ENCODE measurements around the gene POLR1H. TPM values are rescaled to one million over a fixed set of nuclear protein-coding genes. Genes with fewer than 3 reads are reported as not detected.
"Not testable (repeated sequence)": the region's sequence is repeated elsewhere in the genome, so short reads cannot be mapped to it uniquely, and the experiment has no call there.

Gene POLR1H, protein sequence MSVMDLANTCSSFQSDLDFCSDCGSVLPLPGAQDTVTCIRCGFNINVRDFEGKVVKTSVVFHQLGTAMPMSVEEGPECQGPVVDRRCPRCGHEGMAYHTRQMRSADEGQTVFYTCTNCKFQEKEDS
- total RNA-seq: 95.9 TPM
- 91.0 TPM for polyA plus RNA-seq
- long read RNA-seq, donor 1, partial matches to known transcripts: 0 of 4 reads
- long read RNA-seq, donor 1, other reads (novel, unspliced or antisense): 0 of 4 reads
- long read RNA-seq, donor 2: 0 reads
- long read RNA-seq, donor 3, transcript ZNRD1-203 (5 exons, 736 nt): minor isoform, 12 of 102 reads
- long read RNA-seq, donor 3, transcript ZNRD1-201 (4 exons, 864 nt): minor isoform, 35 of 102 reads
- long read RNA-seq, donor 3, transcript ZNRD1-202 (5 exons, 743 nt): major isoform, 53 of 102 reads
- long read RNA-seq, donor 3, partial matches to known transcripts: 0 of 102 reads
- long read RNA-seq, donor 3, other reads (novel, unspliced or antisense): 0 of 102 reads
- long read RNA-seq, donor 4, transcript ZNRD1-201 (4 exons, 864 nt): minor isoform, 5 of 18 reads
- long read RNA-seq, donor 4, transcript ZNRD1-202 (5 exons, 743 nt): major isoform, 10 of 18 reads
- long read RNA-seq, donor 4, partial matches to known transcripts: 0 of 18 reads
- long read RNA-seq, donor 4, other reads (novel, unspliced or antisense): 0 of 18 reads
- long read RNA-seq, donor 5, transcript ZNRD1-201 (4 exons, 864 nt): major isoform, 33 of 91 reads
- long read RNA-seq, donor 5, transcript ZNRD1-202 (5 exons, 743 nt): minor isoform, 27 of 91 reads
- long read RNA-seq, donor 5, transcript ZNRD1-206 (2 exons, 3,672 nt): minor isoform, 6 of 91 reads
- long read RNA-seq, donor 5, transcript ZNRD1-203 (5 exons, 736 nt): minor isoform, 19 of 91 reads
- long read RNA-seq, donor 5, partial matches to known transcripts: 6 of 91 reads
- long read RNA-seq, donor 5, other reads (novel, unspliced or antisense): 0 of 91 reads
- long read RNA-seq, donor 6, transcript ZNRD1-202 (5 exons, 743 nt): major isoform, 22 of 42 reads
- long read RNA-seq, donor 6, transcript ZNRD1-206 (2 exons, 3,672 nt): minor isoform, 5 of 42 reads
- long read RNA-seq, donor 6, transcript ZNRD1-201 (4 exons, 864 nt): minor isoform, 14 of 42 reads
- long read RNA-seq, donor 6, partial matches to known transcripts: 0 of 42 reads
- long read RNA-seq, donor 6, other reads (novel, unspliced or antisense): 0 of 42 reads
- long read RNA-seq, donor 7, transcript ZNRD1-202 (5 exons, 743 nt): minor isoform, 16 of 52 reads
- long read RNA-seq, donor 7, transcript ZNRD1-201 (4 exons, 864 nt): major isoform, 17 of 52 reads
- long read RNA-seq, donor 7, partial matches to known transcripts: 11 of 52 reads
- long read RNA-seq, donor 7, other reads (novel, unspliced or antisense): 0 of 52 reads
- long read RNA-seq, donor 8, transcript ZNRD1-202 (5 exons, 743 nt): major isoform, 9 of 18 reads
- long read RNA-seq, donor 8, transcript ZNRD1-201 (4 exons, 864 nt): minor isoform, 7 of 18 reads
- long read RNA-seq, donor 8, partial matches to known transcripts: 0 of 18 reads
- long read RNA-seq, donor 8, other reads (novel, unspliced or antisense): 0 of 18 reads
- long read RNA-seq, donor 9, transcript ZNRD1-202 (5 exons, 743 nt): minor isoform, 14 of 33 reads
- long read RNA-seq, donor 9, transcript ZNRD1-201 (4 exons, 864 nt): major isoform, 15 of 33 reads
- long read RNA-seq, donor 9, partial matches to known transcripts: 0 of 33 reads
- long read RNA-seq, donor 9, other reads (novel, unspliced or antisense): 0 of 33 reads
- long read RNA-seq, donor 10, transcript ZNRD1-202 (5 exons, 743 nt): major isoform, 23 of 40 reads
- long read RNA-seq, donor 10, transcript ZNRD1-201 (4 exons, 864 nt): minor isoform, 13 of 40 reads
- long read RNA-seq, donor 10, partial matches to known transcripts: 0 of 40 reads
- long read RNA-seq, donor 10, other reads (novel, unspliced or antisense): 0 of 40 reads

GRCh38 chr6:30061092-30061857 is at the start of gene POLR1H:
Gene POLR1H, plus strand, starts transcription at chr6:30061265. Its CDS starts 260 bp downstream, at chr6:30061525.
- DNase-seq (ENCODE audit: low read depth in 6 of 9, low spot score in 9 of 9): peak; percentile 84 to 97 (median 91)
- peak within 1 kb of the TSS; percentile 82 to 95 for H3K27ac ChIP-seq (ENCODE audit: low read depth in 1 of 2, low read length in 1 of 2)
- H3K4me1 ChIP-seq (ENCODE audit: control insufficient read depth in 2 of 2, insufficient read depth in 2 of 2, low read length in 2 of 2): peaks cover 13 to 24% of the 10 kb centered on the region in 2 donors
- H3K36me3 ChIP-seq (ENCODE audit: control insufficient read depth in 2 of 2, insufficient read depth in 2 of 2, low read length in 1 of 2): peaks cover 0 to 17% of the 10 kb centered on the region in 2 donors
- H3K9me3 ChIP-seq (ENCODE audit: control insufficient read depth in 2 of 2, insufficient read depth in 1 of 2, low read length in 1 of 2): no peaks in the 10 kb centered on the region
- WGBS: under 1% methylated on average over 48 of the region's 48 CpGs
- H3K27me3 ChIP-seq (ENCODE audit: control insufficient read depth in 2 of 2, insufficient read depth in 1 of 2, low read length in 1 of 2): no peaks in the 10 kb centered on the region
- peak within 1 kb of the TSS; percentile 74 to 89 for H3K4me3 ChIP-seq (ENCODE audit: low read length in 2 of 2)

DNA sequence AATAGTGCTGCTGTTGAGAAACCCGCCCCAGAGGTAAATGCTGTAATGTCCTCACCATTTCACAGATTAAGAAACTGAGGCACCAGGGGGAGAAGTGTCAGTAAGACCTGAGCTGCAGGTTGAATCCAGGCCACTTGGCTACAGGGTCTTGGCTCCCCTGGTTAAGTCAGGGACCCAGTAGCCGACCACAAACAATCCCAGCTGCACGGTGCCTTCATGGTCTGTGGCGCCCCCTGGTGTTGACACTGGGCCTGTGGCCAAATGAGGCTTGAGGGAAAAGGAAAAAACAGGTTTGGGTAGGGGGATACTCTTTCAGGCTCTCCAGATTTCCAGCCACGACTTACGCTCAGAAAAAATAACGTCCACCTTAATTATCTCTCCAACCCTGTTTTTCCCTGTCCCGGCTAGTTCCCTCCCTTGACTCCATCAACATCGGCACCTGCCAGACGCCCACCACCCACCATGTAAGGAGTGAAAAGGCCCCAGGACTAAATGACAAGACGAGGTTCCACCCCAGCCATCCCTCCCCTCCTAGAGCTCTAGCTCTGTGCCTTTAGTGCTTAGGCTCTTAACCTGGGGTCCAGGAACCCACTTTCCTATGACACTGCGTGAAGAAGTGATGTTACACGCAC is 47.7 kb upstream of the POLR1H start:
- peak in 4 of 9 donors; percentile 4 to 41 (median 19) for DNase-seq (ENCODE audit: low read depth in 6 of 9, low spot score in 9 of 9)
- Histone ChIP-seq H3K9me3 (ENCODE audit: control insufficient read depth in 2 of 2, insufficient read depth in 1 of 2, low read length in 1 of 2) (no peaks in the 10 kb centered on the region), H3K36me3 (ENCODE audit: control insufficient read depth in 2 of 2, insufficient read depth in 2 of 2, low read length in 1 of 2) (peaks cover 0 to 9% of the 10 kb centered on the region in 2 donors), H3K27me3 (ENCODE audit: control insufficient read depth in 2 of 2, insufficient read depth in 1 of 2, low read length in 1 of 2) (peaks cover 0 to 11% of the 10 kb centered on the region in 2 donors), H3K4me3 (ENCODE audit: low read length in 2 of 2) (no peak overlapping the region), H3K27ac (ENCODE audit: low read depth in 1 of 2, low read length in 1 of 2) (no peak overlapping the region), H3K4me1 (ENCODE audit: control insufficient read depth in 2 of 2, insufficient read depth in 2 of 2, low read length in 2 of 2) (no peaks in the 10 kb centered on the region)
- 74% methylated on average over 13 of the region's 13 CpGs for WGBS

- Histone ChIP-seq H3K27me3 (ENCODE audit: control insufficient read depth in 2 of 2, insufficient read depth in 1 of 2, low read length in 1 of 2) (no peaks in the 10 kb centered on the region), H3K36me3 (ENCODE audit: control insufficient read depth in 2 of 2, insufficient read depth in 2 of 2, low read length in 1 of 2) (no peaks in the 10 kb centered on the region), H3K4me3 (ENCODE audit: low read length in 2 of 2) (no peak overlapping the region), H3K9me3 (ENCODE audit: control insufficient read depth in 2 of 2, insufficient read depth in 1 of 2, low read length in 1 of 2) (no peaks in the 10 kb centered on the region), H3K27ac (ENCODE audit: low read depth in 1 of 2, low read length in 1 of 2) (no peak overlapping the region), H3K4me1 (ENCODE audit: control insufficient read depth in 2 of 2, insufficient read depth in 2 of 2, low read length in 2 of 2) (no peaks in the 10 kb centered on the region)
- no peak for DNase-seq (ENCODE audit: low read depth in 6 of 9, low spot score in 9 of 9)
- WGBS: 97% methylated on average over 2 of the region's 2 CpGs
These were observed 41.2 kb upstream of the POLR1H start for GRCh38 chr6:30019819-30020218.

GRCh38 chr6:30020626-30021025 is 40.4 kb upstream of the POLR1H start:
- Histone ChIP-seq H3K9me3 (ENCODE audit: control insufficient read depth in 2 of 2, insufficient read depth in 1 of 2, low read length in 1 of 2) (no peaks in the 10 kb centered on the region), H3K27ac (ENCODE audit: low read depth in 1 of 2, low read length in 1 of 2) (no peak overlapping the region), H3K4me3 (ENCODE audit: low read length in 2 of 2) (no peak overlapping the region), H3K27me3 (ENCODE audit: control insufficient read depth in 2 of 2, insufficient read depth in 1 of 2, low read length in 1 of 2) (no peaks in the 10 kb centered on the region), H3K4me1 (ENCODE audit: control insufficient read depth in 2 of 2, insufficient read depth in 2 of 2, low read length in 2 of 2) (no peaks in the 10 kb centered on the region), H3K36me3 (ENCODE audit: control insufficient read depth in 2 of 2, insufficient read depth in 2 of 2, low read length in 1 of 2) (no peaks in the 10 kb centered on the region)
- 100% methylated on average over 1 of the region's 1 CpG for WGBS
- no peak for DNase-seq (ENCODE audit: low read depth in 6 of 9, low spot score in 9 of 9)

- no peaks in the 10 kb centered on the region for H3K27me3 ChIP-seq (ENCODE audit: control insufficient read depth in 2 of 2, insufficient read depth in 1 of 2, low read length in 1 of 2)
- DNase-seq (ENCODE audit: low read depth in 6 of 9, low spot score in 9 of 9): no peak
- H3K36me3 ChIP-seq (ENCODE audit: control insufficient read depth in 2 of 2, insufficient read depth in 2 of 2, low read length in 1 of 2): no peaks in the 10 kb centered on the region
- 98% methylated on average over 3 of the region's 3 CpGs for WGBS
- H3K4me3 ChIP-seq (ENCODE audit: low read length in 2 of 2): no peak overlapping the region
- H3K4me1 ChIP-seq (ENCODE audit: control insufficient read depth in 2 of 2, insufficient read depth in 2 of 2, low read length in 2 of 2): no peaks in the 10 kb centered on the region
- H3K9me3 ChIP-seq (ENCODE audit: control insufficient read depth in 2 of 2, insufficient read depth in 1 of 2, low read length in 1 of 2): no peaks in the 10 kb centered on the region
- H3K27ac ChIP-seq (ENCODE audit: low read depth in 1 of 2, low read length in 1 of 2): no peak overlapping the region
These were observed 38.9 kb upstream of the POLR1H start for GRCh38 chr6:30022189-30022588.

GRCh38 chr6:30022712-30023111 is 38.4 kb upstream of the POLR1H start:
- H3K27me3 ChIP-seq (ENCODE audit: control insufficient read depth in 2 of 2, insufficient read depth in 1 of 2, low read length in 1 of 2); H3K4me1 ChIP-seq (ENCODE audit: control insufficient read depth in 2 of 2, insufficient read depth in 2 of 2, low read length in 2 of 2); H3K9me3 ChIP-seq (ENCODE audit: control insufficient read depth in 2 of 2, insufficient read depth in 1 of 2, low read length in 1 of 2); DNase-seq (ENCODE audit: low read depth in 6 of 9, low spot score in 9 of 9); H3K36me3 ChIP-seq (ENCODE audit: control insufficient read depth in 2 of 2, insufficient read depth in 2 of 2, low read length in 1 of 2); H3K27ac ChIP-seq (ENCODE audit: low read depth in 1 of 2, low read length in 1 of 2); H3K4me3 ChIP-seq (ENCODE audit: low read length in 2 of 2): not testable (repeated sequence)

DNA sequence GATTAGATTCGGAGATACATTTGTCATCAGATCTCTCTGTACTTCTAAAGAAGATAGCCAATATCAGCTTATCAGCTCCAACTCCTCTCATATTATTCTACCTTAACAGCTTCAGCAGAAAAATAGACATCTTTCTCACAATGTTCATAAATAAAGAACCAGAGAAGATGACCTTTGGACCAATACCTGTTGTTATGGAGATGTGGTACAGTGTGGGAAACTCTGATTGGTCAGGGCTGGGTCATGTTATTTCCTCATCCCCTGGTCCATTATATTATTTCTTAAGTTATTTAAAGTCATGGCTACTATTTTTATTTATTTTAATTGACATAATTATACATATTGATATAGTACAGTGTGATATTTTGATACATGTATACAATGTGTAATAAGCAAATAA is 35.9 kb upstream of the POLR1H start:
- no peak for DNase-seq (ENCODE audit: low read depth in 6 of 9, low spot score in 9 of 9)
- WGBS: 93% methylated on average over 1 of the region's 1 CpG
- Histone ChIP-seq H3K36me3 (ENCODE audit: control insufficient read depth in 2 of 2, insufficient read depth in 2 of 2, low read length in 1 of 2) (no peaks in the 10 kb centered on the region), H3K9me3 (ENCODE audit: control insufficient read depth in 2 of 2, insufficient read depth in 1 of 2, low read length in 1 of 2) (no peaks in the 10 kb centered on the region), H3K27me3 (ENCODE audit: control insufficient read depth in 2 of 2, insufficient read depth in 1 of 2, low read length in 1 of 2) (no peaks in the 10 kb centered on the region), H3K4me3 (ENCODE audit: low read length in 2 of 2) (no peak overlapping the region), H3K4me1 (ENCODE audit: control insufficient read depth in 2 of 2, insufficient read depth in 2 of 2, low read length in 2 of 2) (no peaks in the 10 kb centered on the region), H3K27ac (ENCODE audit: low read depth in 1 of 2, low read length in 1 of 2) (no peak overlapping the region)
